Islet of Langerhans (tissue), 1 donor: ENCODE data around the gene DOHH.
"Not testable (repeated sequence)": the region's sequence is repeated elsewhere in the genome, so short reads cannot be mapped to it uniquely, and the experiment has no call there.

Experiments used
- FAIRE-seq: peaks from one replicate; lab custom pipeline; 2011; peaks lifted over from hg19 to GRCh38; lab: Jason Lieb, UNC

The DOHH gene

DNA sequence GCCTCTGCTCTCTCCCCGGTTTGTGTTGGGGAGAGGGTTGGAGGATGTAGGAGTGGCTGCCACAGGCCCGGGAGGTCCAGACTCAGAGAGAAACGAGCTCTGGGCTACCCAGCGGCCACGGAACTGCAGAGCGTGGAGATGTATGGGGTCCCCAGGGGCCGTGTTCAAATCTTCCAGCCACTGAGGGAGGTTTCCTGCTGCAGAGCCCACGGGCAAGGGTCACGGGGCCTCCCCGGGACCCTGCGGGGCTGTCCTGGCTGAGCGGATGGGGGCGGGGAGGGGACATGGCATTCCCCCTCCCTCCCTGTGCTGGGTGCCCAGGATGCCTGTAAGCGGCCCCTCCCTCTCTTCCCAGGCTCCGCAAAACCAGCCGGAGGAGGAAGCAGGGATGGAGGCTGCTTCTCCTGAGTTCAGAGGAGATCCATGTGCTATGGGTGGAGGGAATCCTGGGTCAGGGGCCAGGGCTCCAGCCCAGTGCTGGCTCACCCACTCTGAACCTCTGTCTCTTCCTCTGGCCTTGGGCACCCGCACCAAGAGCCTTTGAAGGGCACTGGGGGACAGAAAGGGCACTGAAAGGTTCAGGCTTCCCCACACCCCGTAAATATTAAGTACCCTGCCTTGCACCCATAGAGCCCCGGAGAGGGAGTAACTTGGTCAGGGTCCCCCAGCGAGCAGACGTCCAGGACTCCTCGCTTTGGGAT, 42.8 kb downstream of the DOHH start:
- FAIRE-seq, result no peak

- FAIRE-seq, result no peak
Measured at GRCh38 chr19:3456925-3457527, 43.4 kb downstream of the DOHH start.

DNA sequence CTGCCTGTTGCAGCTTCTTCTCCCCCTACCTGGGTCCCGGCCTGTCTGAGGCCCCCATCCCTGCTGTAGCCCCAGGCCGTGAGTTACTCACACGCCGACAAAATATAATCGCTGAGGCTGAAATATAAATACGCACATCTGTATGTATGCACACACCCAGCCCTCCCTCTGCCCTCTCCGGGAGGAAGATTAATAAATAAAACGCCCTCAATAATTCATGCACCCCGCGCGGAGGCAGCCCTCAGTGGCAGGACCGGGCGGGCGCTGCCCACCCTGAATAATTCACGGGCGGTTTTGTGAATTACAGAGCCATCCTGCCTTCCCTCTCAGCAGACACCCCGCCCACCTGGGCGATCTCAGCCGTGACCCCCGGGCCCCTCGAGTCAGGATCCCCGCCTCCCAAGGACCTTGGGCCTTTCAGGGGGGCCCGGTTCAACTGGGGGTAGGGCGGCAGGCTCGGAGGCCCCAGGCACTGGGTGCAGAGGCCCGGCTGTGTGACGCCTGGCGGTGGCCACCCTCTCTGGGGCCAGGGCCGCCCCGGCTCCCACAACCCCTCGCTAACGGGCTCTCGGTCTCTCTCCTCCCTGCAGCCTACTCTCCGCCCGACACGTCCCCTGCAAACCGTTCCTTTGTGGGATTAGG, 44.4 kb downstream of the DOHH start:
- FAIRE-seq, result no peak

DNA sequence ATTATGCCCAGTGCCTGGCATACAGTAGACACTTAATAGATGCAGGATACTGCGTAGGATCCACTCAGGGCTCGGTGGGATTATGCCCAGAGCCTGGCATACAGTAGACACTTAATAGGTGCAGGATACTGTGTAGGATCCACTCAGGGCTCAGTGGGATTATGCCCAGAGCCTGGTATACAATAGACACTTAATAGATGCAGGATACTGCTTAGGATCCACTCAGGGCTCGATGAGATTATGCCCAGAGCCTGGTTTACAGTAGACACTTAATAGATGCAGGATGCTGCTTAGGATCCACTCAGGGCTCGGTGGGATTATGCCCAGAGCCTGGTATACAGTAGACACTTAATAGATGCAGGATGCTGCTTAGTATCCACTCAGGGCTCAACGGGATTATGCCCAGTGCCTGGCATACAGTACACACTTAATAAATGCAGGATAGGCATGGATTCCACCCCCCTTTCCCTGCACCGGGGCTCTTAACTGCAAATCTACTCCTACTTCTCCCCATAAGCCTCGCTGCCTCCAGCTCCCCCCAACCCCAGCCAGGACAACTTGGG, 45.0 kb downstream of the DOHH start:
- no peak for FAIRE-seq

DNA sequence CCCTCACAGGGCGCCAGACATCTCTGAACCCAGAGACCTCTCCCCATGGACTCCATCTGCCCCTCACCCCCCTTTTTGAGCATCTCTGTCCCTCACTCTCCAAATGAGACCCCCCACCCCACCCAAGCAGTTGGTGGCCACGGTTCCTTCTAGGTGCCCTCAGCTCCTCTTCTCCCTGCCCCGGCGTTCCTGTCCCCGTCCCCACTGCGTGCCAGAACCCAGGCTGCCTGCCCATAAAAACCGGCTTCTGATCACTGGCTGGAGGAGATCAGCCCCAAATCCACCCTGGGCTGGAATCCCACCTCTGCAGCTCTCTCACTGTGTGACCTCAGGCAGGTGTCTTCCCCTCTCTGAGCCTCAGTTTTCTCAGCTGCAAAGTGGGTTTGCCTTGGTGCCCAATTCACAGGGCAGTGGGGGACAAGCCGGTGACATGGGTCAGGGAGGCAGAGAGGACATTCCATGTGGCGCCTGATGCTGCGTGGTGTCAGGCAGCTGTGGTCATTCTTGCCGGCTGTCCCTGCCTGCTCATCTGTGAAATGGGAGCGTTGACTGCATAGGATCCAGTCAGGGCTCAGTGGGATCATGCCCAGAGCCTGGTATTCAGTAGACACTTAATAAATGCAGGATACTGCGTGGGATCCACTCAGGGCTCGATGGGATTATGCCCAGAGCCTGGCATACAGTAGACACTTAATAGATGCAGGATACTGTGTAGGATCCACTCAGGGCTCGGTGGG, 45.6 kb downstream of the DOHH start:
- no peak for FAIRE-seq

DNA sequence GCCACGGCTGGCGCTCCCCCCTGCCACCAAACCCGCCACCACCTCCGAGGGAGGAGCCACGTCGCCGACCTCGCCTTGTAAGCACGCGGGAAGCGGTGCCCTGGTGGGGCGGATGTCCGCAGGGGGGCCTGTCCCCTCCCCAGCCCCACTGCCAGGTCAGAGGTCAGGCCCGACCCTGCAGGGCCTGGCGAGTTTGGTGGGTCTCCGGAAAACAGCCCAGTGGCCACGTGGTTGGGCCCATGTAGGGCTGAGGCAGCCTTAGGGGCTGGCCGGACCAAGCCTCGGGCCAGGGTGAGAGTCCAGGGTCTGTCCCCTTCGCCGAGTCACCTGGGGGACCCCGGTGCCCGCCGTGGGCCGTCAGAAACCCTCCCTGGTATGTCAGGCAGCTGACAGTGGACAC, 46.6 kb downstream of the DOHH start:
- no peak for FAIRE-seq

GRCh38 chr19:3452942-3453214, 47.6 kb downstream of the DOHH start:
- not testable (repeated sequence) for FAIRE-seq

DNA sequence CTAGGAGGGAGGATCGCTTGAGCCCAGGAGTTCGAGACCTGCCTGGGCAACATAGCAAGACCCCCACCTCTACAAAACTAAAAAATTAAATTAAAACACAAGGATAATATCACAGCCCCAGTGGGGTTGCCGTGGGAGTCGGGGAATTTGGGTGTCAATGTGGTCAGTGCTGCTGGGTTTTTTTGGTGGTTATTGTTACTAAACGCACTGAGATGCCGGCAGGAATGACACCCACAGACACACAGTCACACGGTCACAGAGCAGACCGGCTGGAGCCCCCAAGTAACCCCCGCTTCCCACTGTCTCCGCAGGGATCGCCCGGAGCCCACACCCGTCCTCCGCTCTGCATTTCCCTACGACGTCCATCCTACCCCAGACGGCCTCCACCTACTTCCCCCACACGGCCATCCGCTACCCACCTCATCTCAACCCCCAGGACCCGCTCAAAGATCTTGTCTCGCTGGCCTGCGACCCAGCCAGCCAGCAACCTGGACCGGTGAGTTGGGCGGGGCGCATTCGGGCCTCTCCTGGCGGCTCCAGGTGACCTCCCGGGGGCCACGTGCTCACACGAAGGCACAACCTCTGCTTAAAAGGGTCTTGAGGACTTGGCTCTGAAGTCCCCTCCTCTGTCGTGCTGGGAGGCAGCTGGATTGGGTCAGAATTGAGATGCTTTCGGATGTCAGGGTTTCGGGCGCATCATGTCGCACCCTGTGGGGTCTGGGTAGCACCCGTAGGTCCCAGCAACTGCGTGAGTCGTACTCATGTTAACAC, 48.1 kb downstream of the DOHH start:
- no peak for FAIRE-seq

GRCh38 chr19:3451451-3451866, 49.0 kb downstream of the DOHH start:
- FAIRE-seq, result no peak

DNA sequence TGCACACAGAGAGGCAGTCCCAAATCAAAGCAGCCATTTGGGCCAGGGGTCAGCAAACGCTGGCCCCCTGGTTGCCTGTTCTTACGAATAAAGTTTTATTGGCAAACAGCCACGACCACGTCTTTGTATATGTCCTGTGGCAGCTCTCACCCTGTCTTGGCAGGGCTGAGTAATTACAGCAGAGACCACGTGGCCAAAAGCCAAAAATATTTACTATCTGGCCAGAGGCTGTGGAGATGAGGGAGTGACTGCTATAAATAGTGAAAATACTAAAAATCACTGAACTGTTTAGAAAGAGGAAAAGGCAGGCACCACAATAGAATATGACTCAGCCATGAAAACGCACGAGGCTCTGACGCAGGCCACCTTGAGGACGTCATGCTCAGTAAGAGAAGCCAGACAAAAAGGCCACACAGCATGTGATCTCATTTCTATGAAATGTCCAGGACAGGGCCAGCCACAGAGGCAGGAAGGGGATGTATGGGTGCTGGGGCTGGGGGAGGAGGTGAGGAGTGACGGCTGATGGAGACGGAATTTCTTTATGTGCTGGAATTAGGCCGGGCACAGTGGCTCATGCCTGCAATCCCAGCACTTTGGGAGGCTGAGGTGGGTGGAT, 49.6 kb downstream of the DOHH start:
- no peak for FAIRE-seq

GRCh38 chr19:3448616-3449334, 51.7 kb downstream of the DOHH start:
- no peak for FAIRE-seq

DNA sequence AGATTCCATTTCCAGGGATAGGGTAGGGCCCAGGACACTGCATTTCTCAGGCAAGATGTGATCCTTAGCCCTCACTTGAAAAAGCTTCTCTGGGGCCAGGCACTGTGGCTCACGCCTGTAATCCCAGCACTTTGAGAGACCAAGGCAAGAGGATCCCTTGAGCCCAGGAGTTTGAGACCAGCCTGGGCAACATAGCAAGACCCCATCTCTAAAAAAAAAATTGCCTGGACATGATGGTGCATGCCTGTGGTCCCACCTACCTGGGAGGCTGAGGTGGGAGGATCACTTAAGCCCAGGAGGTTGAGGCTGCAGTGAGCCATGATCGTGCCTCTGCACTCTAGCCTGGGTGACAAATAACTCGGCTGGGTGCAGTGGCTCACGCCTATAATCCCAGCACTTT, 53.8 kb downstream of the DOHH start:
- FAIRE-seq, result not testable (repeated sequence)

GRCh38 chr19:3444695-3445234, 55.7 kb downstream of the DOHH start:
- no peak for FAIRE-seq

- no peak for FAIRE-seq
Measured at GRCh38 chr19:3443840-3444694, 56.4 kb downstream of the DOHH start.

DNA sequence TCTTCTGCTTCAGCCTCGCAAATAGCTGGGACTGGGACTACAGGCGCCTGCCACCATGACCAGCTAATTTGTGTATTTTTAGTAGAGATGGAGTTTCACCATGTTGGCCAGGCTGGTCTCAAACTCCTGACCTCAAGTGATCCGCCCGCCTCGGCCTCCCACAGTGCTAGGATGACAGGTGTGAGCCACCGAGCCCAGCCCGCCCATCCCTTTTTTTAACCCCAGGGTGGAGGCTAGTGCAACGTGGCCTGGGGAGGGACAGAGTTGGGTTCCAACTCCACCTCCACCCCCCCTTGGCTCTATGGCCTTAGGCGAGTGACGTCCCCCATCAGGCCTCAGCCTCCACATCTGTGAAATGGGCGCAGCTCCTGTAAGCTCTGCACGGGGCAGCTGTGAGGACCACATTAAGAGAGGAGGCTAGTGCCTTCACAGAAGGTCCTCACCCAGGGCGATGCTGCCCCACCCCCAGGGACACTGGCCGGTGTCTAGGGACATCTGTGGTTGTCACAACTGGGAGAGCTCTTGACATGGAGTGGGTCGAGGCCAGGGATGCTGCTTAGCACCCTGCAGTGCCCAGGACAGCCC, 57.9 kb downstream of the DOHH start:
- FAIRE-seq, result no peak

DNA sequence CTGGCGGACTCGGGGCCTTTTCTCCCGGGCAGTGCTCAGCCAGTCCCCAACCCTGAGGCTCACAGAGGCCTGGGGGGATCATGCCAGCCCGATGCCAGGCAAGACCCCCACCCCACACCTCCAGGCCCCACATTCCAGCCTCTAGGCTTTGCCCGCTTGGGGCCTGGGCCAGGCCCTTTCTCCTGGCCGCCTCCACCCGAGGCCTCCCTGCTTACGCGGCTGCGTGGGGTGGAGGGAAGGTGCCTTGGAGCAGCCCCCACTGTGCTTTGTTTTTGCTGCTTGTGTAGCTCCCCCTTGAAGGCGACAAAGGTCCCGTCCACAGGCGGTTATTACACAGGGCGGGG, 58.5 kb downstream of the DOHH start:
- no peak for FAIRE-seq

DNA sequence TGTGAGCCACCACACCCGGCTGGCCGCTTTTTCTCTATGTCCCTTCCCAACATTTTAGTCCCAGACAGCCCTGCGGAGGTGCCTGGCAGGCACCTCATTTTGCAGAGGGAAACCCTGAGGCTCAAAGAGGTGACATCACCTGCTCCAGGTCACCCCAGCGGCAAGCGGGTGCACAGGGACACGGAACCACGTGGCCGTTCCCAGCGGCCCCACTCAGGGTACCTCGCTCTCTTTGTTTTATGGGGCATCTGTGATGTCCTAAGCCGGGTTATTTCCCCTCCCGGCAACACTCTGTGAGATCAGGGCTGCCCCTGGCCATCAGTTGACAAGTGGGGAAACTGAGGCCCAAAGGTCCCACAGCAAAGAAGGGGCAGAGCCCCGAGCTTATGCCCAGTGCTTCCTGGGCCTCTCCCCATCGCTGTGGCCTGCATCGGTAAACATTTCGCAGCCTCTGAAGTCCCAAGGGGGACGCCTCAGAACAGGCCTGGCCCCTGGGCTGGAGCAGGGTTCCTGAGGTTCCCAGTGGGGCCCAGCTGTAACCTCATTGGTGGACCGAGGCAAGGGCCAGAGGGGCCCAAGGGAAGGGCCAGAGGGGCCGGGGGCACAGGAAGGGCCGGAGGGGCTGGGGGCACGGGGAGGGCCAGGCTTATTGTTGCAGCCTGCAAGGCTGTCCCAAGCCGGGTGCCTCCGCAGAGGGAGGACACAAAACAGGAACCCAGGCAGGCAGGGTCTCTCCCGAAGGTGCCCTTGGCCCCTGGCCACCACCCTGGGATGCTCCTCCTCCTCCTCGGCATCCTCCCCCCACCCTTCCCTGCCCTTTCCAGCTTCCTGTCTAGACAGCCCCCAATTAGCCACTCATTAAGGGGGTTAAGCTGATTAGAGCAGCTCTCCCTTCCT, 59.1 kb downstream of the DOHH start:
- no peak for FAIRE-seq
